GM08714 (cell line): ENCODE measurements around the gene RABGAP1L.
"Not testable (repeated sequence)": the region's sequence is repeated elsewhere in the genome, so short reads cannot be mapped to it uniquely, and the experiment has no call there.

Experiments used
- H3K4me3 ChIP-seq: fragments of 200-500 bp; sonication (Bioruptor generic); 2 replicates; pipeline ENCODE4 v1.5.1; 2014; ENCODE audit warnings: mild to moderate bottlenecking, low read length, inconsistent platforms
- ZNF274 ChIP-seq: IDR thresholded peaks from 2 replicates; pipeline ENCODE4 v1.6.1; 2012; ENCODE audit warnings: mild to moderate bottlenecking, low read depth, low read length

Gene RABGAP1L

GRCh38 chr1:174818014-174818616 is 658.8 kb downstream of the RABGAP1L start:
- no peak for TF ChIP-seq ZNF274
- no peak overlapping the region for H3K4me3 ChIP-seq

GRCh38 chr1:174818951-174819350 is 659.6 kb downstream of the RABGAP1L start:
- no peak for TF ChIP-seq ZNF274

GRCh38 chr1:174819596-174819995 is 660.3 kb downstream of the RABGAP1L start:
- TF ChIP-seq ZNF274: no peak

More at GRCh38 chr1:174818951-174819350, 659.6 kb downstream of the RABGAP1L start:
- H3K4me3 ChIP-seq: no peak overlapping the region

GRCh38 chr1:174825127-174825526 is 665.8 kb downstream of the RABGAP1L start:
- H3K4me3 ChIP-seq: no peak overlapping the region
- TF ChIP-seq ZNF274: no peak

More at GRCh38 chr1:174819596-174819995, 660.3 kb downstream of the RABGAP1L start:
- no peak overlapping the region for H3K4me3 ChIP-seq

GRCh38 chr1:174825806-174826205 is 666.5 kb downstream of the RABGAP1L start:
- TF ChIP-seq ZNF274: no peak
- H3K4me3 ChIP-seq: no peak overlapping the region

- H3K4me3 ChIP-seq: no peak overlapping the region
- TF ChIP-seq ZNF274: no peak
Measured at GRCh38 chr1:174828264-174828663, 668.9 kb downstream of the RABGAP1L start.

GRCh38 chr1:174829990-174830389 is 670.7 kb downstream of the RABGAP1L start:
- H3K4me3 ChIP-seq: no peak overlapping the region
- no peak for TF ChIP-seq ZNF274

- TF ChIP-seq ZNF274: no peak
- no peak overlapping the region for H3K4me3 ChIP-seq
Measured at GRCh38 chr1:174836543-174836942, 677.2 kb downstream of the RABGAP1L start.

- H3K4me3 ChIP-seq: no peak overlapping the region
- TF ChIP-seq ZNF274: no peak
Measured at GRCh38 chr1:174837386-174837785, 678.1 kb downstream of the RABGAP1L start.

- H3K4me3 ChIP-seq: no peak overlapping the region
- no peak for TF ChIP-seq ZNF274
Measured at GRCh38 chr1:174839211-174839610, 679.9 kb downstream of the RABGAP1L start.

- TF ChIP-seq ZNF274: no peak
- no peak overlapping the region for H3K4me3 ChIP-seq
Measured at GRCh38 chr1:174841747-174842146, 682.4 kb downstream of the RABGAP1L start.

GRCh38 chr1:174848593-174849560 is 689.6 kb downstream of the RABGAP1L start:
- not testable (repeated sequence) for H3K4me3 ChIP-seq

- H3K4me3 ChIP-seq: no peak overlapping the region
- TF ChIP-seq ZNF274: no peak
Measured at GRCh38 chr1:174850726-174851125, 691.4 kb downstream of the RABGAP1L start.

GRCh38 chr1:174858301-174858700 is 699.0 kb downstream of the RABGAP1L start:
- no peak for TF ChIP-seq ZNF274
- H3K4me3 ChIP-seq: no peak overlapping the region

- H3K4me3 ChIP-seq: no peak overlapping the region
- no peak for TF ChIP-seq ZNF274
Measured at GRCh38 chr1:174870319-174870718, 711.0 kb downstream of the RABGAP1L start.
